ENCODE results near the gene BRD7. TPM values are rescaled to one million over a fixed set of nuclear protein-coding genes. Genes with fewer than 3 reads are reported as not detected.

The BRD7 gene
- total RNA-seq, 2 experiments from 2014 or later: 96.7 to 101 TPM

- Mint-ChIP-seq H3K4me3 (no peak overlapping the region), H3K27ac (peak overlapping the region; percentile 1), H3K27me3 (ENCODE audit: low read depth) (no peaks in the 10 kb centered on the region), H3K4me1 (ENCODE audit: low read depth) (peaks cover 56% of the 10 kb centered on the region), H3K36me3 (ENCODE audit: low read depth) (peaks cover 29% of the 10 kb centered on the region), H3K9me3 (no peaks in the 10 kb centered on the region)
- CTCF ChIA-PET: interaction anchor here (0.7 kb wide), 1 partner anchor 35 kb away, joined by 4 read pairs; no protein-coding TSS in a partner anchor
- intact Hi-C loops (cut with micrococcal nuclease): no loop called here
- no peak for DNase-seq
Observed at GRCh38 chr16:50285406-50286003, 83.3 kb downstream of the BRD7 start.

- intact Hi-C loops (cut with micrococcal nuclease): no loop called here
- no peaks in the 10 kb centered on the region for H3K9me3 Mint-ChIP-seq
- no peak for DNase-seq
- peaks cover 68% of the 10 kb centered on the region for H3K4me1 Mint-ChIP-seq (ENCODE audit: low read depth)
- CTCF ChIA-PET: interaction anchor here (1.3 to 1.7 kb wide), 3 partner anchors 10 to 72 kb away, joined by 3 to 6 read pairs (median 6); no protein-coding TSS in a partner anchor
- H3K36me3 Mint-ChIP-seq (ENCODE audit: low read depth): peaks cover 26% of the 10 kb centered on the region
- H3K27ac Mint-ChIP-seq: peak overlapping the region; percentile 26
- no peak overlapping the region for H3K4me3 Mint-ChIP-seq
- H3K27me3 Mint-ChIP-seq (ENCODE audit: low read depth): no peaks in the 10 kb centered on the region
Observed at GRCh38 chr16:50284131-50284911, 84.5 kb downstream of the BRD7 start.

- intact Hi-C loops (cut with micrococcal nuclease): no loop called here
- Mint-ChIP-seq H3K36me3 (ENCODE audit: low read depth) (peaks cover 29% of the 10 kb centered on the region), H3K4me3 (no peak overlapping the region), H3K27ac (no peak overlapping the region), H3K9me3 (peaks cover 5% of the 10 kb centered on the region), H3K27me3 (ENCODE audit: low read depth) (no peaks in the 10 kb centered on the region), H3K4me1 (ENCODE audit: low read depth) (peaks cover 79% of the 10 kb centered on the region)
- CTCF ChIA-PET: interaction anchor here (0.9 to 1.7 kb wide), 5 partner anchors 10 to 74 kb away, joined by 3 to 6 read pairs (median 4); no protein-coding TSS in a partner anchor
- DNase-seq: no peak
Observed at GRCh38 chr16:50282955-50283631, 85.7 kb downstream of the BRD7 start.

- peaks cover 6% of the 10 kb centered on the region for H3K9me3 Mint-ChIP-seq
- peak overlapping the region; percentile 16 for H3K27ac Mint-ChIP-seq
- H3K4me3 Mint-ChIP-seq: peak overlapping the region; percentile 39
- intact Hi-C loops (cut with micrococcal nuclease): no loop called here
- DNase-seq: peak; percentile 75
- H3K36me3 Mint-ChIP-seq (ENCODE audit: low read depth): peaks cover 28% of the 10 kb centered on the region
- H3K4me1 Mint-ChIP-seq (ENCODE audit: low read depth): peaks cover 89% of the 10 kb centered on the region
- H3K27me3 Mint-ChIP-seq (ENCODE audit: low read depth): no peaks in the 10 kb centered on the region
- CTCF ChIA-PET: interaction anchor here (0.5 to 1.2 kb wide), 7 partner anchors 16 to 417 kb away, joined by 3 to 6 read pairs (median 4); partner anchors contain the start of gene CNEP1R1
Observed at GRCh38 chr16:50282010-50282538, 86.7 kb downstream of the BRD7 start.

- Mint-ChIP-seq H3K27me3 (ENCODE audit: low read depth) (no peaks in the 10 kb centered on the region), H3K4me3 (no peak overlapping the region), H3K36me3 (ENCODE audit: low read depth) (peaks cover 23% of the 10 kb centered on the region), H3K9me3 (peaks cover 7% of the 10 kb centered on the region), H3K27ac (no peak overlapping the region), H3K4me1 (ENCODE audit: low read depth) (peaks cover 90% of the 10 kb centered on the region)
- DNase-seq: no peak
- CTCF ChIA-PET: interaction anchor here (0.5 to 1.2 kb wide), 4 partner anchors 16 to 257 kb away, joined by 3 to 6 read pairs (median 4); partner anchors contain the start of gene CNEP1R1
- intact Hi-C loops (cut with micrococcal nuclease): no loop called here
Observed at GRCh38 chr16:50281391-50282009, 87.3 kb downstream of the BRD7 start.

- Mint-ChIP-seq H3K4me1 (ENCODE audit: low read depth) (peaks cover 94% of the 10 kb centered on the region), H3K4me3 (no peak overlapping the region), H3K9me3 (peaks cover 7% of the 10 kb centered on the region), H3K36me3 (ENCODE audit: low read depth) (peaks cover 18% of the 10 kb centered on the region), H3K27me3 (ENCODE audit: low read depth) (no peaks in the 10 kb centered on the region), H3K27ac (no peak overlapping the region)
- CTCF ChIA-PET: interaction anchor here (1.6 kb wide), 1 partner anchor 33 kb away, joined by 4 read pairs; no protein-coding TSS in a partner anchor
- intact Hi-C loops (cut with micrococcal nuclease): no loop called here
- DNase-seq: no peak
Observed at GRCh38 chr16:50280932-50281331, 87.9 kb downstream of the BRD7 start.

- Mint-ChIP-seq H3K4me3 (no peak overlapping the region), H3K36me3 (ENCODE audit: low read depth) (peaks cover 14% of the 10 kb centered on the region), H3K4me1 (ENCODE audit: low read depth) (peaks cover 96% of the 10 kb centered on the region), H3K27me3 (ENCODE audit: low read depth) (no peaks in the 10 kb centered on the region), H3K27ac (no peak overlapping the region), H3K9me3 (peaks cover 7% of the 10 kb centered on the region)
- CTCF ChIA-PET: interaction anchor here (0.7 to 1.8 kb wide), 8 partner anchors 14 to 470 kb away, joined by 3 to 8 read pairs (median 4); partner anchors contain the start of genes ADCY7 and CNEP1R1
- no peak for DNase-seq
- intact Hi-C loops (cut with micrococcal nuclease): loop anchor here (5.0 kb wide), 4 partner anchors 107 to 268 kb away; partner anchors contain the start of genes CNEP1R1 and NKD1
Observed at GRCh38 chr16:50279504-50279865, 89.3 kb downstream of the BRD7 start.

- H3K27me3 Mint-ChIP-seq (ENCODE audit: low read depth): no peaks in the 10 kb centered on the region
- CTCF ChIA-PET: interaction anchor here (0.6 to 2.1 kb wide), 7 partner anchors 10 to 253 kb away, joined by 3 to 8 read pairs (median 5); partner anchors contain the start of genes ADCY7 and CNEP1R1
- H3K27ac Mint-ChIP-seq: peak overlapping the region; percentile 81
- H3K36me3 Mint-ChIP-seq (ENCODE audit: low read depth): peaks cover 19% of the 10 kb centered on the region
- peak overlapping the region; percentile 38 for H3K4me3 Mint-ChIP-seq
- H3K9me3 Mint-ChIP-seq: peaks cover 7% of the 10 kb centered on the region
- DNase-seq: no peak
- intact Hi-C loops (cut with micrococcal nuclease): loop anchor here (5.0 kb wide), 4 partner anchors 106 to 269 kb away; partner anchors contain the start of genes CNEP1R1 and NKD1
- H3K4me1 Mint-ChIP-seq (ENCODE audit: low read depth): peaks cover 93% of the 10 kb centered on the region
Observed at GRCh38 chr16:50278251-50278650, 90.5 kb downstream of the BRD7 start.

GRCh38 chr16:50276801-50277555 is 91.8 kb downstream of the BRD7 start:
- intact Hi-C loops (cut with micrococcal nuclease): loop anchor here (1.0 to 5.0 kb wide), 11 partner anchors 11 to 488 kb away; partner anchors contain the start of genes ADCY7, CNEP1R1 and NKD1
- Mint-ChIP-seq H3K9me3 (peaks cover 7% of the 10 kb centered on the region), H3K36me3 (ENCODE audit: low read depth) (peaks cover 17% of the 10 kb centered on the region), H3K4me1 (ENCODE audit: low read depth) (peaks cover 93% of the 10 kb centered on the region), H3K27ac (peak overlapping the region; percentile 81), H3K4me3 (peak overlapping the region; percentile 34), H3K27me3 (ENCODE audit: low read depth) (no peaks in the 10 kb centered on the region)
- CTCF ChIA-PET: interaction anchor here (0.8 to 3.7 kb wide), 5 partner anchors 9 to 80 kb away, joined by 3 to 30 read pairs (median 4); partner anchors contain the start of gene ADCY7
- DNase-seq: peak; percentile 54

GRCh38 chr16:50276326-50276640 is 92.5 kb downstream of the BRD7 start:
- CTCF ChIA-PET: interaction anchor here (1.8 to 3.7 kb wide), 2 partner anchors 11 to 78 kb away, joined by 5 to 30 read pairs; partner anchors contain the start of gene ADCY7
- no peak overlapping the region for H3K4me3 Mint-ChIP-seq
- intact Hi-C loops (cut with micrococcal nuclease): loop anchor here (2.0 to 5.0 kb wide), 5 partner anchors 31 to 271 kb away; partner anchors contain the start of genes CNEP1R1 and NKD1
- peaks cover 17% of the 10 kb centered on the region for H3K36me3 Mint-ChIP-seq (ENCODE audit: low read depth)
- peak overlapping the region; percentile 81 for H3K27ac Mint-ChIP-seq
- peaks cover 7% of the 10 kb centered on the region for H3K9me3 Mint-ChIP-seq
- DNase-seq: no peak
- no peaks in the 10 kb centered on the region for H3K27me3 Mint-ChIP-seq (ENCODE audit: low read depth)
- peaks cover 93% of the 10 kb centered on the region for H3K4me1 Mint-ChIP-seq (ENCODE audit: low read depth)
